ENCODE measurements around the gene DBNDD1.
"Not testable (repeated sequence)": the region's sequence is repeated elsewhere in the genome, so short reads cannot be mapped to it uniquely, and the experiment has no call there.

DBNDD1 gene

GRCh38 chr16:90010676-90011507 is 8.4 kb downstream of the DBNDD1 start:
- no peak for DNase-seq

- DNase-seq, result no peak
Observed at GRCh38 chr16:90009172-90009899, 9.9 kb downstream of the DBNDD1 start.

GRCh38 chr16:90008708-90009145 is 10.5 kb downstream of the DBNDD1 start:
- DNase-seq, result peak; percentile 53

- not testable (repeated sequence) for DNase-seq
Observed at GRCh38 chr16:90007635-90008234, 11.5 kb downstream of the DBNDD1 start.

- no peak for DNase-seq
Observed at GRCh38 chr16:90007015-90007414, 12.2 kb downstream of the DBNDD1 start.

GRCh38 chr16:90005956-90006663 is 13.1 kb downstream of the DBNDD1 start:
- DNase-seq, result no peak

- DNase-seq, result no peak
Observed at GRCh38 chr16:90004577-90004976, 14.7 kb downstream of the DBNDD1 start.

- no peak for DNase-seq
Observed at GRCh38 chr16:90002759-90003158, 16.5 kb downstream of the DBNDD1 start.

GRCh38 chr16:90001761-90002503 is 17.3 kb downstream of the DBNDD1 start:
- DNase-seq, result no peak

GRCh38 chr16:90000733-90001427 is 18.4 kb downstream of the DBNDD1 start:
- DNase-seq, result no peak

GRCh38 chr16:89999831-90000574 is 19.3 kb downstream of the DBNDD1 start:
- DNase-seq, result no peak

GRCh38 chr16:89996178-89996489 is 23.1 kb downstream of the DBNDD1 start:
- DNase-seq, result no peak

- peak; percentile 20 for DNase-seq
Observed at GRCh38 chr16:89995475-89996177, 23.6 kb downstream of the DBNDD1 start.

- DNase-seq, result peak; percentile 16
Observed at GRCh38 chr16:89994721-89995474, 24.4 kb downstream of the DBNDD1 start.

GRCh38 chr16:89994389-89994720 is 24.9 kb downstream of the DBNDD1 start:
- DNase-seq, result no peak

GRCh38 chr16:89993971-89994370 is 25.3 kb downstream of the DBNDD1 start:
- no peak for DNase-seq

- DNase-seq, result no peak
Observed at GRCh38 chr16:89993377-89993776, 25.9 kb downstream of the DBNDD1 start.

- DNase-seq, result no peak
Observed at GRCh38 chr16:89990799-89991198, 28.5 kb downstream of the DBNDD1 start.

GRCh38 chr16:89988951-89989350 is 30.3 kb downstream of the DBNDD1 start:
- no peak for DNase-seq

- no peak for DNase-seq
Observed at GRCh38 chr16:89987169-89987568, 32.1 kb downstream of the DBNDD1 start.

All from activated CD4-positive, alpha-beta T cell treated with anti-CD3 and anti-CD28 coated beads, Interleukin-2, amount 50 U/mL, for 1 hour (primary cell).